OCI-LY3 (cell line): ENCODE measurements around the gene DCUN1D2.

Experiments used
- EZH2phosphoT487 ChIP-seq: fragments of 200-600 bp; shearing (Covaris generic); IDR thresholded peaks from 2 replicates; pipeline ENCODE4 v1.6.1; 2018; ENCODE audit warnings: antibody characterized with exemption, mixed run types, low read depth
- TF ChIP-seq, protein P1 (sequence below): fragments of 200-600, 300-600 bp; sonication (generic); IDR thresholded peaks from 2 replicates; pipeline ENCODE4 v1.5.1; 2014; ENCODE audit warnings: antibody characterized with exemption, low read length, low read depth

DNA sequence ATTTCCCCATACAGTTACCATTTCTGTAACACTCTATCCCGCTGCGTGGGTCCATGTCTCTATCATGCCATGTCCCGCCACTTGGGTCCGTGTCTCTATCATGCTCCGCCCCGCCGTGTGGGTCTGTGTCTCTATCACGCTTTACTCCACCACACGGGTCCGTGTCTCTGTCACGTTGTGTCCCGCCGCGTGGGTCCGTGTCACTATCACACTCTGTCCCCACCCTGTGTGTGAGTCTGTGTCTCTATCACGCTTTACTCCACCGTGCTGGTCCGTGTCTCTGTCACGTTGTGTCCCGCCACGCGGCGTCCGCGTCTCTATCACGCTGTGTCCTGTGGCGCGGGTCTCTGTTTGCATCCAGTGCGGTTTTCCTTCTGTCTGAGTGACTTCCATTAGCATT is 48.9 kb downstream of the DCUN1D2 start:
- TF ChIP-seq EZH2phosphoT487: no peak
- TF ChIP-seq, protein P1, sequence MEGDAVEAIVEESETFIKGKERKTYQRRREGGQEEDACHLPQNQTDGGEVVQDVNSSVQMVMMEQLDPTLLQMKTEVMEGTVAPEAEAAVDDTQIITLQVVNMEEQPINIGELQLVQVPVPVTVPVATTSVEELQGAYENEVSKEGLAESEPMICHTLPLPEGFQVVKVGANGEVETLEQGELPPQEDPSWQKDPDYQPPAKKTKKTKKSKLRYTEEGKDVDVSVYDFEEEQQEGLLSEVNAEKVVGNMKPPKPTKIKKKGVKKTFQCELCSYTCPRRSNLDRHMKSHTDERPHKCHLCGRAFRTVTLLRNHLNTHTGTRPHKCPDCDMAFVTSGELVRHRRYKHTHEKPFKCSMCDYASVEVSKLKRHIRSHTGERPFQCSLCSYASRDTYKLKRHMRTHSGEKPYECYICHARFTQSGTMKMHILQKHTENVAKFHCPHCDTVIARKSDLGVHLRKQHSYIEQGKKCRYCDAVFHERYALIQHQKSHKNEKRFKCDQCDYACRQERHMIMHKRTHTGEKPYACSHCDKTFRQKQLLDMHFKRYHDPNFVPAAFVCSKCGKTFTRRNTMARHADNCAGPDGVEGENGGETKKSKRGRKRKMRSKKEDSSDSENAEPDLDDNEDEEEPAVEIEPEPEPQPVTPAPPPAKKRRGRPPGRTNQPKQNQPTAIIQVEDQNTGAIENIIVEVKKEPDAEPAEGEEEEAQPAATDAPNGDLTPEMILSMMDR: no peak
